ENCODE data around the gene KCNIP4.

DNA sequence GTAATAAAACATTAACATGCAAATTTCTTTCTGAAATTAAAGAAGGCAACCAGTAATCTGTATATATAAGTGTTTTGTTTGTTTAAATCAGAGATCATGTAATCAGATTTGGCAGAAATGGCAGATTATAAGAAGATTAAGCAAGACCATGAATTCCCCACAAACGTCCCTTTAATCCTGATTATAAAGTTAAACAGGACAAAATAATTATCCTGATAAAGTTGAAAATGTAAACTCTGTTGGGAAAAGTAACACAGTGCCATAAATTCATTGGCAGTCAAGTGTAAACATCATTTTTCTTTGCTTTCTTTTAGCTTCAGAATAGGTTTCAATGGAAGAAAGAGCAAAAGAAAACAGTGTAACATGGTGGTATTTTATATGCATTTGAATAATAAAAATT is 256.3 kb downstream of the KCNIP4 start:
- no peak for TF ChIP-seq BRCA1 (IDR thresholded peaks at IDR 0.05)
- TF ChIP-seq BRCA1 (CRISPR knock-in tag; IDR thresholded peaks at IDR 0.05): no peak
- TF ChIP-seq, protein P1, sequence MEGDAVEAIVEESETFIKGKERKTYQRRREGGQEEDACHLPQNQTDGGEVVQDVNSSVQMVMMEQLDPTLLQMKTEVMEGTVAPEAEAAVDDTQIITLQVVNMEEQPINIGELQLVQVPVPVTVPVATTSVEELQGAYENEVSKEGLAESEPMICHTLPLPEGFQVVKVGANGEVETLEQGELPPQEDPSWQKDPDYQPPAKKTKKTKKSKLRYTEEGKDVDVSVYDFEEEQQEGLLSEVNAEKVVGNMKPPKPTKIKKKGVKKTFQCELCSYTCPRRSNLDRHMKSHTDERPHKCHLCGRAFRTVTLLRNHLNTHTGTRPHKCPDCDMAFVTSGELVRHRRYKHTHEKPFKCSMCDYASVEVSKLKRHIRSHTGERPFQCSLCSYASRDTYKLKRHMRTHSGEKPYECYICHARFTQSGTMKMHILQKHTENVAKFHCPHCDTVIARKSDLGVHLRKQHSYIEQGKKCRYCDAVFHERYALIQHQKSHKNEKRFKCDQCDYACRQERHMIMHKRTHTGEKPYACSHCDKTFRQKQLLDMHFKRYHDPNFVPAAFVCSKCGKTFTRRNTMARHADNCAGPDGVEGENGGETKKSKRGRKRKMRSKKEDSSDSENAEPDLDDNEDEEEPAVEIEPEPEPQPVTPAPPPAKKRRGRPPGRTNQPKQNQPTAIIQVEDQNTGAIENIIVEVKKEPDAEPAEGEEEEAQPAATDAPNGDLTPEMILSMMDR (IDR thresholded peaks at IDR 0.05 in 2 of 3, conservative IDR thresholded peaks at IDR 0.05 in 1 of 3; ENCODE audit: insufficient read depth in 2 of 3, low read depth in 1 of 3, low read length in 3 of 3): no peak
- TF ChIP-seq POLR2A (conservative IDR thresholded peaks at IDR 0.05): no peak
- TF ChIP-seq RBFOX2 (IDR thresholded peaks at IDR 0.05; ENCODE audit: low read depth, low read length): no peak
- no peak for TF ChIP-seq ZFX (CRISPR knock-in tag; IDR thresholded peaks at IDR 0.05)
- no peak for TF ChIP-seq ZNF77 (CRISPR knock-in tag; IDR thresholded peaks at IDR 0.05)
